Thoracic aorta (tissue), 2 donors: ENCODE results near the gene CCT2. TPM values are rescaled to one million over a fixed set of nuclear protein-coding genes. Genes with fewer than 3 reads are reported as not detected.

Experiments
- ATAC-seq: fragments of 150-250 bp; one replicate; pipeline ENCODE4 v1.8.0; 2017; ENCODE audit warnings: low read depth; ENCODE audit not compliant: insufficient number of reproducible peaks, low FRiP score
- DNase-seq: peaks from one replicate; pipeline ENCODE4 v3.0.0-alpha.2; 2020; ENCODE audit warnings: low spot score
- H3K27ac ChIP-seq, 2 donors: fragments of 200-600 bp; sonication (generic); 1 replicate in 1 of 2; 2 replicates in 1 of 2; pipeline ENCODE4 v1.5.1; 2016; ENCODE audit warnings: mild to moderate bottlenecking in 2 of 2, moderate library complexity in 2 of 2
- H3K27me3 ChIP-seq: fragments of 200-600 bp; sonication (generic); replicated peaks from 2 replicates; pipeline ENCODE4 v1.6.0; 2016; ENCODE audit warnings: mild to moderate bottlenecking; ENCODE audit not compliant: insufficient read depth
- H3K36me3 ChIP-seq: fragments of 200-600 bp; sonication (generic); one replicate; pipeline ENCODE4 v1.5.1; 2016
- H3K4me1 ChIP-seq, 2 donors: fragments of 200-600 bp; sonication (generic); 1 replicate in 1 of 2; 2 replicates in 1 of 2; pipeline versions ENCODE4 v1.5.1 to v1.6.0; 2016; ENCODE audit warnings: low read depth in 2 of 2, mild to moderate bottlenecking in 1 of 2; ENCODE audit not compliant: control insufficient read depth in 1 of 2
- H3K4me3 ChIP-seq: fragments of 200-600 bp; sonication (generic); 2 replicates; pipeline ENCODE4 v1.5.1; 2016; ENCODE audit warnings: mild to moderate bottlenecking
- H3K9me3 ChIP-seq: fragments of 200-600 bp; sonication (generic); 2 replicates; pipeline ENCODE4 v1.5.1; 2016
- CTCF ChIP-seq: fragments of 200-600 bp; sonication (generic); IDR thresholded peaks from one replicate; pipeline ENCODE4 v1.5.1; 2019; ENCODE audit warnings: antibody characterized with exemption
- total RNA-seq, 2 donors: library from RNA; depleted of rRNA; stranded (reverse); fragments of >200 nt; gene quantifications; one replicate each; pipeline versions ENCODE4 v1.1.0 to v1.2.3, GENCODE V29; 2016

Gene CCT2
- total RNA-seq, 2 donors from 2014 or later = 82.4 to 89.6 TPM

- Histone ChIP-seq H3K27me3 (no peaks in the 10 kb centered on the region), H3K4me1 (no peaks in the 10 kb centered on the region), H3K9me3 (no peaks in the 10 kb centered on the region), H3K4me3 (no peak overlapping the region), H3K36me3 (no peaks in the 10 kb centered on the region), H3K27ac (no peak overlapping the region)
- no peak for TF ChIP-seq CTCF
- DNase-seq (no peak), ATAC-seq (no peak)
Measured at GRCh38 chr12:69610126-69610525, 24.9 kb downstream of the CCT2 start.

GRCh38 chr12:69610729-69611128 is 25.5 kb downstream of the CCT2 start, which contains the start of gene LRRC10:
TSS of gene LRRC10 (minus strand) at chr12:69610907. CDS start at chr12:69610838, 69 bp downstream.
- no peak within 1 kb of the TSS for H3K27ac ChIP-seq
- ATAC-seq = no peak
- H3K9me3 ChIP-seq = no peaks in the 10 kb centered on the region
- no peaks in the 10 kb centered on the region for H3K4me1 ChIP-seq
- no peak for TF ChIP-seq CTCF
- no peaks in the 10 kb centered on the region for H3K27me3 ChIP-seq
- DNase-seq = no peak
- H3K4me3 ChIP-seq = no peak within 1 kb of the TSS
- no peaks in the 10 kb centered on the region for H3K36me3 ChIP-seq

GRCh38 chr12:69613351-69613750 is 28.1 kb downstream of the CCT2 start:
- no peak for ATAC-seq
- H3K9me3 ChIP-seq = no peaks in the 10 kb centered on the region
- no peak for DNase-seq
- H3K4me1 ChIP-seq = no peaks in the 10 kb centered on the region
- no peaks in the 10 kb centered on the region for H3K36me3 ChIP-seq
- no peak for TF ChIP-seq CTCF
- H3K27ac ChIP-seq = no peak overlapping the region
- no peak overlapping the region for H3K4me3 ChIP-seq
- no peaks in the 10 kb centered on the region for H3K27me3 ChIP-seq

GRCh38 chr12:69616025-69616424 is 30.8 kb downstream of the CCT2 start:
- Histone ChIP-seq H3K9me3 (no peaks in the 10 kb centered on the region), H3K4me1 (no peaks in the 10 kb centered on the region), H3K36me3 (no peaks in the 10 kb centered on the region), H3K4me3 (no peak overlapping the region), H3K27me3 (no peaks in the 10 kb centered on the region), H3K27ac (no peak overlapping the region)
- no peak for TF ChIP-seq CTCF
- DNase-seq (no peak), ATAC-seq (no peak)

GRCh38 chr12:69619050-69619449 is 33.8 kb downstream of the CCT2 start:
- Histone ChIP-seq H3K4me3 (no peak overlapping the region), H3K4me1 (no peaks in the 10 kb centered on the region), H3K27me3 (no peaks in the 10 kb centered on the region), H3K27ac (no peak overlapping the region), H3K36me3 (no peaks in the 10 kb centered on the region), H3K9me3 (no peaks in the 10 kb centered on the region)
- ATAC-seq (no peak), DNase-seq (no peak)
- no peak for TF ChIP-seq CTCF
